ENCODE measurements around the gene SLC25A21. TPM values are rescaled to one million over a fixed set of nuclear protein-coding genes. Genes with fewer than 3 reads are reported as not detected.
"Not testable (repeated sequence)": the region's sequence is repeated elsewhere in the genome, so short reads cannot be mapped to it uniquely, and the experiment has no call there.

SLC25A21 gene
- total RNA-seq = under 1 TPM; 0.14 to 0.64 TPM
- long read RNA-seq = 0 reads

GRCh38 chr14:37172024-37172869 is at the start of gene SLC25A21:
TSS of gene SLC25A21 (minus strand) at chr14:37172606.
- DNase-seq = peak; percentile 60 to 71
- intact Hi-C loops (cut with DNase I, micrococcal nuclease) = no loop called here
- peak; percentile 95 for ATAC-seq

DNA sequence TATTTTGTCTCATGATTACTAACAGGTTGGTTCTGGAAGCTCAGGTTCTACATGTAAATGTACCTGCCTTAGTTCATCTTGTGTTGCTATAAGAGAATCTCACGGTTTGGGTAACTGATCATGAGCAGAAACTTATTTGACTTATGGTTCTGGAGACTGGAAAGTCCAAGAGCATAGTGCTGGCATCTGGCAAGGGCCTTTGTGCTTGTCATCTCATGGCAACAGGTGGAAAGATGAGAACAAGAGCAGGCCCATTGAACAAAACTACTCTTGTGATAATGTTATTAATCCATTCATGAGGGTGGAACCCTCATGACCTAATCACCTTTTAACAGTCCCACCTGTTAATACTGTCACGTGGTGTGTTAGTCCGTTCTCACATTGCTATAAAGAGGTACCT is 48.7 kb upstream of the SLC25A21 start:
- intact Hi-C loops (cut with DNase I, micrococcal nuclease) = no loop called here
- DNase-seq (no peak), ATAC-seq (no peak)

DNA sequence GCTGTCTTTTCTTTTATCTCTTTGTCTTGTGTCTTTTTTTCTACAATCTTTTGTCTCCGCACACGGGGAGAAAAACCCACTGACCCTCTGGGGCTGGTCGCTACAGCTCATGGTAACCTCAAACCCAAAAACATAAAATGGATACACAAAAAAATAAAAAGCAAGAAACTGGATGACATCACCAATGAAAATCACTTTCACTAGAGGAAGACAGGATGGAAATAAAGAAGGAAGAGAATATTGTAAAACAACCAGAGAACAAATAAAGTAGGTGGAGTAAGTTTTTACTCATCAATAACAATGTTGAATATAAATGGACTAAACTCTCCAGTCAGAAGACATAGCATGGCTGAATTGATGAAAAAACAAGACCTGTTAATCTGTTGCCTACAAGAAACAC is 42.9 kb upstream of the SLC25A21 start:
- intact Hi-C loops (cut with DNase I, micrococcal nuclease) = no loop called here
- DNase-seq (no peak), ATAC-seq (no peak)

DNA sequence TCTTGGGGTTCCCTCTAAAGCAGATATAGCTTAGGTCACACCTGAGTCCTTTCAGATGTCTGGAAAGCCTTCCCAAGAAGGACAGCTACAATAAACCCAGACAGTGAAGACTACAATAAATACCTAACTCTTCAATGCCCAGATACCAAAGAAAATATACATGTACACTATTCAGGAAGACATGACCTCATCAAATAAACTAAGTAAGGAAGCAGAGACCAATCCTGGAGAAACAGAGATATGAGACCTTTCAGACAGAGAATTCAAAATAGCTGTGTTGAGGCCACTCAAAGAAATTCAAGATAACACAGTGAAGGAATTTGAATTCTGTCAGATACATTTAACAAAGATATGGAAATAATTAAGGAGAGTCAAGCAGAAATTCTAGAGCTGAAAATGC is 40.6 kb upstream of the SLC25A21 start:
- ATAC-seq (no peak), DNase-seq (no peak)
- intact Hi-C loops (cut with DNase I, micrococcal nuclease) = no loop called here

DNA sequence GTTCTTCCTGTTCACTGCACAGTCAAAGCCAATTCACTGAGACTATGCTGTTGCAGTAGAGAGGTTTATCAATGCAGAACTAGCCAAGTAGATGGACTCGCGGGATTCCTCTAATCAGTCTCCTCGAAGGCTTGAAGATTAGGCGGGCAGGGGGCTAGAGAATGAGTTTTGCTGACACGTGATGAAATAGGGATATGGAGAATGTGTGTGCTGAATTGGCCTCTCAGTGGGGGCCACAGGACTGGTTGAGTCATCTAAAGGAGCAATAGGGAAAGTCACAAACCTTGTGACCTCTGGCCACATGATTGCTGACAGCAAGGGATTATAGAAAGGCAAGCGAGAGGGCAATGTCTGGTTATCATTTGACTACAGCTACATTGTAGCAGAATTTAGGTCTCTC is 38.0 kb upstream of the SLC25A21 start:
- intact Hi-C loops (cut with DNase I, micrococcal nuclease) = no loop called here
- DNase-seq (no peak), ATAC-seq (no peak)

DNA sequence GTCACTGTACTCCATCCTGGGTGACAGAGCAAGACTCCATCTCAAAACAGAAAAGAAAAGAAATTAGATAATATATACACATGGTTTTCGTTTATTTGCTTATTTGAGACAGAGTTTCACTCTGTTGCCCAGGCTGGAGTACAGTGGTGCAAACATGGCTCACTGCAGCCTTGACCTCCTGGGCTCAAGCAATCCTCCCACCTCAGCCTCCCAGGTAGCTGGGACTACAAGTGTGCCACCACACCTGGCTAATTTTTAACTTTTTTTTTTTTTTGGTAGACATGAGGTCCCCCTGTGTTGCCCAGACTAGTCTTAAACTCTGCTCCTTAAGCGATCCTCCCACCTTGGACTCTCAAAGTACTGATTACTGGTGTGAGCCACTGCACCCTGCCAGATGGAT is 37.2 kb upstream of the SLC25A21 start:
- ATAC-seq; intact Hi-C loops (cut with DNase I, micrococcal nuclease); DNase-seq: not testable (repeated sequence)

GRCh38 chr14:37205623-37206605 is 33.5 kb upstream of the SLC25A21 start:
- ATAC-seq; intact Hi-C loops (cut with DNase I, micrococcal nuclease); DNase-seq: not testable (repeated sequence)

DNA sequence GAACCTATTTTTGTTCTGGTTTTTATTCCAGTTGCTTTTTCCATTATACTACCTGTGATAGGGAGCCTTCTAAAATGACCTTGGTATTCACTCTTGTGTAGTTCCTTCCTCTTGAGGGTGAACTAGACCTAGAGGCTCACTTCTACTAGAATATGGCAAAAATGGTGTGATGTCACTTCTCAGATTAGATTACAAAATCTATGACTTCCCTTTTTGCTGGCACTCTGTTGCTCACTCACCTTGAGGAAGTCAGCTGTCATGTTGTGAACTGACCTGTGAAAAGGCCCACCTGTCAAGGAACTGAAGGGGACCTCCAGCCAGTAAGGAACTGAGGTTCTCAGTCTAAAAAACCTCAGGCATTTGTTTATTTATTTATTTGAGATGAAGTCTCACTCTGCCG is 31.0 kb upstream of the SLC25A21 start:
- DNase-seq = no peak
- intact Hi-C loops (cut with DNase I, micrococcal nuclease) = no loop called here
- ATAC-seq = no peak

- ATAC-seq (no peak), DNase-seq (no peak)
- intact Hi-C loops (cut with DNase I, micrococcal nuclease) = no loop called here
These were observed 30.4 kb upstream of the SLC25A21 start for GRCh38 chr14:37202812-37203211.

- ATAC-seq = no peak
- intact Hi-C loops (cut with DNase I, micrococcal nuclease) = no loop called here
These were observed 29.9 kb upstream of the SLC25A21 start for GRCh38 chr14:37202265-37202664.

DNA sequence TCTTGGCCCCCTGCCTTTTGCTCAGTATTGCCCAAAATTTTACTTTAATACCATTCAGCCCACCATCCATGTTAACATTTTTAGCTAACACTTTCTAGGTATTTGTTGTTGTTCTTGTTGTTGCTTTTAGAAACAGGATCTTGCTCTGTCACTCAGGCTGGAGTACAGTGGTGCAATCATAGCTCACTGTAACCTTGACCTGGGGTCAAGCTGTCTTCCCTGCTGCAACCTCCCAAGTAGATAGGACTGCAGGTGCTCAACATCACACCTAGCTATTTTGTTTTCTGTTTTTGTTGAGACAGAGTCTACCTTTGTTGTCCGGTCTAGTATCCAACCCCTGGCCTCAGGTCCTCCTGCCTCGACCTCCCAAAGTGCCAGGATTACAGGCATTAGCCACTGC is 29.3 kb upstream of the SLC25A21 start:
- intact Hi-C loops (cut with DNase I, micrococcal nuclease) = no loop called here
- ATAC-seq = no peak
- DNase-seq = no peak

More at GRCh38 chr14:37202265-37202664, 29.9 kb upstream of the SLC25A21 start:
- no peak for DNase-seq

GRCh38 chr14:37198907-37199306 is 26.5 kb upstream of the SLC25A21 start:
- ATAC-seq (no peak), DNase-seq (no peak)
- intact Hi-C loops (cut with DNase I, micrococcal nuclease) = no loop called here

DNA sequence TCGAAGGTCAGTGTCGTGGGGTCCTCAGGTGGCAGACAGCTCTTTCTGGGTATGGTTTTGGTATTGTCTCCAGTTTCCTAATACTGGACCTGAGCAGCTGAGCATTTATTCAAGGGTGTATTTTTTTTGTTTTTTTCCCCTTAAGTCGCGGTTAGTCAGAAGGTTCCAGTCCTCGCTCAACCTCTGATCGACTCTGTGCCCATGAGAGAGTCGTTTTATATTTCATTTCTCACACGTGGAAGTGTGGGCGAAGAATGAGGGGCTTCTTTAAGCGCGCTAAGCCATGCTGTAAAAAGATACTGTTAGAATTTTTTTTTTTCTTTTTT is 25.8 kb upstream of the SLC25A21 start:
- ATAC-seq = peak; percentile 7
- DNase-seq = no peak

DNA sequence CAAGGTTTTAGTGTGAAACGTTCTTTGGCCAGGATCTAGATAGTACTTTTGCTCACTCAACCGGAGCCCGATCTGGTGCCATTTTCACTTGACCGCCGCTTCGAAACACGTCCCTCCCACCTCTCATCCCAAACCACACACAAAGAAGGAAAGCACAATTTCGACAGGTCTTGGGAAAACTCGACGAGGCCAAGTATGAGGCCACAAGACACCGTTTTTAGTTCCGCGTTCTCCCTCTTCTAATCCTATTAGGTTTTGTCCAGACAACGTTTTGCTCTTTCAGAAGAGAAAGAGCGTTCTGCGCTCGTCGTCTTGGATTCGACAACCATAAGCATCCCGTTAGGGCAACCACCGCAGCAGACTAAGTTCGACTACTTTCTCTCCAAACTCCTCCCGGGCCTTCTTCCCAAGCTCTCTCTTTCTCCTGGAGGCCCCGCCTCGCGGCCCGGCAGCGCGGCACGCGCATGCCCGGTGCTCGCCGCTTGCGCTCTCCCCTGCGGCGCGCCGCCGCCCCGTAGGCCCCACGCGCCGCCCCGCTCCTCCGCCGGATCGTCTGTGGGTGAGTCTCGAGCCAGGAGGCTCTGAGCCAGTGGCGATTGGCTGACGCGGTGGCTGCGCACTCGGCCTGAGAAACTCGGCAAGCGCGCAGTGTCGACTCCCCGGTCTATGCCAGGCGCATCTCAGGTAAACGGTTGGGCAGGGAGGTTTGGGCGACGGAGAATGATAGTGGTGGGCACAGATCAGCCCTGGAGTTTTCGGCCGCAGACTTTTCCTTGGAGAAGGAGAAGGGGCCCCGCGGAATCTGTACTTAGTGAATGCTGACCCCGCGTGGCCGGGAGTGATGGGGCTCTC is 25.2 kb upstream of the SLC25A21 start, which contains the start of gene MIPOL1:
TSS of gene MIPOL1 (plus strand) at position 517 of the 852 bp plus-strand sequence. CDS start 49,952 bp downstream, outside the sequence.
- DNase-seq = peak; percentile 77 to 82
- intact Hi-C loops (cut with DNase I, micrococcal nuclease) = no loop called here
- ATAC-seq = peak; percentile 100

More for the DNA sequence above, 25.8 kb upstream of the SLC25A21 start:
- intact Hi-C loops (cut with DNase I, micrococcal nuclease) = no loop called here

DNA sequence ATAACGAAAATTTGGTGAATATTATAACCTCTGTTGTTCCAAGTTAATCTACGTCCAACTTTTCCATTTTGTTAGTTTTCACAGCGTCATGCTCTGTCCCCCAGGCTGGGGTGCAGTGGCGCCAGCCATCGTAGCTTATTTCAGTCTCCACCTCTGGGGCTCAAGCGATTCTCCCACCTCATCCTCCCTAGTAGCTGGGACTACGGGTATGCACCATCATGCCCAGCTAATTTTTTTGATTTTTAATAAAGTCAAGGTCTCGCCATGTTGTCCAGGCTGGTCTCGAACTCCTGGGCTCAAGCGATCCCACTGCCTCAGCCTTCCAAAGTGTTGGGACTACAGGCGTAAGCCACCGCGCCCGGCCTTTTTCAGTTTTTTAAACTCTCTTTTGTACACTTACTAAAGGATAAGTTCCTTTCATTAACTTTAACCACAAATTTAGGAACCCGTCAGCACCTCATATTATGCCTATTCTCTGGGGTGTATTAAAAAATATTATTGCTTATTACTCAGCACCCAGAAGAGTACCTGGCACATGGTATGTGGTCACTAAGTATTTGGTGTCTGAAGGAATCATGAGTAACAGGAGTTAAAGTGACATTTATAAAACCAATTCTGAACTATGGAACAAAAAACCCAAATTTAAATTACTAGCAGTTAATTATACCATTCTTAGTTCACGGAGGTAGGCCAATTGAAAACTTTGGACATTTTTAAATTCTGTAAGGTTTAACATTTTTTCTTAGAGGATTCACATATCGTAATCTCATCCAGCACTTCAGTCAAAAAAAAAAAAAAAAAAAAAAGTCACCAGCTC is 24.4 kb upstream of the SLC25A21 start:
- DNase-seq = no peak
- intact Hi-C loops (cut with DNase I, micrococcal nuclease) = no loop called here

GRCh38 chr14:37195327-37195726 is 22.9 kb upstream of the SLC25A21 start:
- no peak for ATAC-seq
- intact Hi-C loops (cut with DNase I, micrococcal nuclease) = no loop called here
- DNase-seq = no peak

More for the DNA sequence above, 24.4 kb upstream of the SLC25A21 start:
- ATAC-seq = no peak

GRCh38 chr14:37194698-37195097 is 22.3 kb upstream of the SLC25A21 start:
- ATAC-seq (no peak), DNase-seq (no peak)
- intact Hi-C loops (cut with DNase I, micrococcal nuclease) = no loop called here

GRCh38 chr14:37189733-37190132 is 17.3 kb upstream of the SLC25A21 start:
- DNase-seq; ATAC-seq; intact Hi-C loops (cut with DNase I, micrococcal nuclease): not testable (repeated sequence)

Measured in left colon (tissue), 2 donors.